DMS 273 treated with DMSO at 0.1 percent for 48 hours (cell line): ENCODE results near the gene PLD5.

Experiments used
- DNase-seq: peaks from one replicate; lab custom pipeline; 2025; lab: John Stamatoyannopoulos, UW

Gene PLD5

GRCh38 chr1:242524571-242525359, at the start of gene PLD5:
Gene PLD5, minus strand, starts transcription at chr1:242524697.
- DNase-seq, result no peak

GRCh38 chr1:242569867-242570266, 45.4 kb upstream of the PLD5 start:
- DNase-seq, result no peak

GRCh38 chr1:242568666-242569065, 44.2 kb upstream of the PLD5 start:
- no peak for DNase-seq

- no peak for DNase-seq
Measured at GRCh38 chr1:242567596-242567995, 43.1 kb upstream of the PLD5 start.

- DNase-seq, result no peak
Measured at GRCh38 chr1:242556759-242557158, 32.3 kb upstream of the PLD5 start.

- DNase-seq, result no peak
Measured at GRCh38 chr1:242556276-242556675, 31.8 kb upstream of the PLD5 start.

- no peak for DNase-seq
Measured at GRCh38 chr1:242554577-242554976, 30.1 kb upstream of the PLD5 start.

- no peak for DNase-seq
Measured at GRCh38 chr1:242546849-242547729, 22.6 kb upstream of the PLD5 start.

GRCh38 chr1:242546441-242546840, 21.9 kb upstream of the PLD5 start:
- no peak for DNase-seq

GRCh38 chr1:242544071-242544470, 19.6 kb upstream of the PLD5 start:
- DNase-seq, result no peak

GRCh38 chr1:242542271-242542670, 17.8 kb upstream of the PLD5 start:
- DNase-seq, result no peak

GRCh38 chr1:242535986-242536385, 11.5 kb upstream of the PLD5 start:
- DNase-seq, result no peak

GRCh38 chr1:242534753-242535152, 10.3 kb upstream of the PLD5 start:
- DNase-seq, result no peak

- DNase-seq, result no peak
Measured at GRCh38 chr1:242530761-242531160, 6.3 kb upstream of the PLD5 start.

- DNase-seq, result no peak
Measured at GRCh38 chr1:242525769-242526168, 1.3 kb upstream of the PLD5 start.

- DNase-seq, result no peak
Measured at GRCh38 chr1:242525360-242525722, 844 bp upstream of the PLD5 start.

- DNase-seq, result no peak
Measured at GRCh38 chr1:242523719-242524570, 552 bp downstream of the PLD5 start.

- DNase-seq, result no peak
Measured at GRCh38 chr1:242522996-242523718, 1.3 kb downstream of the PLD5 start.

- DNase-seq, result no peak
Measured at GRCh38 chr1:242522304-242522945, 2.1 kb downstream of the PLD5 start.

- DNase-seq, result no peak
Measured at GRCh38 chr1:242515555-242515954, 8.9 kb downstream of the PLD5 start.

- DNase-seq, result no peak
Measured at GRCh38 chr1:242506724-242507123, 17.8 kb downstream of the PLD5 start.
